ENCODE measurements around the gene SBK1. TPM values are rescaled to one million over a fixed set of nuclear protein-coding genes. Genes with fewer than 3 reads are reported as not detected.

Gene SBK1
- total and polyA plus RNA-seq, 4 donors: 0.90 to 2.7 (median 2.3) TPM

- ATAC-seq (ENCODE audit: insufficient read depth, low FRiP score) (no peak), DNase-seq (no peak)
- Histone ChIP-seq H3K4me1 (ENCODE audit: control insufficient read depth in 5 of 5, insufficient read depth in 5 of 5, low read length in 5 of 5) (peaks cover 0 to 2% (median 0%) of the 10 kb centered on the region in 5 donors), H3K36me3 (ENCODE audit: control insufficient read depth in 4 of 4, insufficient read depth in 4 of 4, low read length in 4 of 4) (no peaks in the 10 kb centered on the region), H3K9me3 (ENCODE audit: control insufficient read depth in 4 of 4, insufficient read depth in 3 of 4, low read length in 3 of 4) (no peaks in the 10 kb centered on the region), H3K27me3 (ENCODE audit: control insufficient read depth in 3 of 3, insufficient read depth in 3 of 3, low read length in 2 of 3) (no peaks in the 10 kb centered on the region), H3K27ac (ENCODE audit: low read depth in 1 of 2, low read length in 1 of 2) (no peak overlapping the region), H3K9ac (ENCODE audit: insufficient read depth in 1 of 2, low read length in 2 of 2) (no peak overlapping the region), H3K4me3 (no peak overlapping the region)
- 94 to 96% methylated on average over 11 of the region's 11 CpGs for WGBS, 2 donors
- no peak for TF ChIP-seq CTCF (IDR thresholded peaks at IDR 0.05; ENCODE audit: control extremely low read depth, extremely low read depth)
Measured at GRCh38 chr16:28310796-28311195, 18.5 kb downstream of the SBK1 start.

- 95 to 97% methylated on average over 4 of the region's 4 CpGs for WGBS, 2 donors
Measured at GRCh38 chr16:28311413-28311812, 19.1 kb downstream of the SBK1 start.

GRCh38 chr16:28311913-28312312 lies 19.6 kb downstream of the SBK1 start:
- WGBS, 2 donors: 90 to 91% methylated on average over 14 of the region's 14 CpGs
- Histone ChIP-seq H3K36me3 (ENCODE audit: control insufficient read depth in 4 of 4, insufficient read depth in 4 of 4, low read length in 4 of 4) (no peaks in the 10 kb centered on the region), H3K4me1 (ENCODE audit: control insufficient read depth in 5 of 5, insufficient read depth in 5 of 5, low read length in 5 of 5) (peaks cover 0 to 2% (median 0%) of the 10 kb centered on the region in 5 donors), H3K27ac (ENCODE audit: low read depth in 1 of 2, low read length in 1 of 2) (no peak overlapping the region), H3K27me3 (ENCODE audit: control insufficient read depth in 3 of 3, insufficient read depth in 3 of 3, low read length in 2 of 3) (no peaks in the 10 kb centered on the region), H3K9ac (ENCODE audit: insufficient read depth in 1 of 2, low read length in 2 of 2) (no peak overlapping the region), H3K4me3 (no peak overlapping the region), H3K9me3 (ENCODE audit: control insufficient read depth in 4 of 4, insufficient read depth in 3 of 4, low read length in 3 of 4) (no peaks in the 10 kb centered on the region)
- ATAC-seq (ENCODE audit: insufficient read depth, low FRiP score): no peak
- TF ChIP-seq CTCF (IDR thresholded peaks at IDR 0.05; ENCODE audit: control extremely low read depth, extremely low read depth): no peak
- no peak for DNase-seq

More at GRCh38 chr16:28311413-28311812, 19.1 kb downstream of the SBK1 start:
- no peak for TF ChIP-seq CTCF (IDR thresholded peaks at IDR 0.05; ENCODE audit: control extremely low read depth, extremely low read depth)
- Histone ChIP-seq H3K36me3 (ENCODE audit: control insufficient read depth in 4 of 4, insufficient read depth in 4 of 4, low read length in 4 of 4) (no peaks in the 10 kb centered on the region), H3K4me3 (no peak overlapping the region), H3K27me3 (ENCODE audit: control insufficient read depth in 3 of 3, insufficient read depth in 3 of 3, low read length in 2 of 3) (no peaks in the 10 kb centered on the region), H3K4me1 (ENCODE audit: control insufficient read depth in 5 of 5, insufficient read depth in 5 of 5, low read length in 5 of 5) (peaks cover 0 to 2% (median 0%) of the 10 kb centered on the region in 5 donors), H3K9ac (ENCODE audit: insufficient read depth in 1 of 2, low read length in 2 of 2) (no peak overlapping the region), H3K9me3 (ENCODE audit: control insufficient read depth in 4 of 4, insufficient read depth in 3 of 4, low read length in 3 of 4) (no peaks in the 10 kb centered on the region), H3K27ac (ENCODE audit: low read depth in 1 of 2, low read length in 1 of 2) (no peak overlapping the region)
- DNase-seq: no peak
- ATAC-seq (ENCODE audit: insufficient read depth, low FRiP score): no peak

GRCh38 chr16:28312327-28312726 lies 20.0 kb downstream of the SBK1 start:
- H3K4me1 ChIP-seq (ENCODE audit: control insufficient read depth in 5 of 5, insufficient read depth in 5 of 5, low read length in 5 of 5): peaks cover 0 to 2% (median 0%) of the 10 kb centered on the region in 5 donors
- H3K4me3 ChIP-seq: no peak overlapping the region
- no peaks in the 10 kb centered on the region for H3K27me3 ChIP-seq (ENCODE audit: control insufficient read depth in 3 of 3, insufficient read depth in 3 of 3, low read length in 2 of 3)
- H3K36me3 ChIP-seq (ENCODE audit: control insufficient read depth in 4 of 4, insufficient read depth in 4 of 4, low read length in 4 of 4): no peaks in the 10 kb centered on the region
- H3K9me3 ChIP-seq (ENCODE audit: control insufficient read depth in 4 of 4, insufficient read depth in 3 of 4, low read length in 3 of 4): no peaks in the 10 kb centered on the region
- ATAC-seq (ENCODE audit: insufficient read depth, low FRiP score) (no peak), DNase-seq (no peak)
- no peak overlapping the region for H3K9ac ChIP-seq (ENCODE audit: insufficient read depth in 1 of 2, low read length in 2 of 2)
- no peak overlapping the region for H3K27ac ChIP-seq (ENCODE audit: low read depth in 1 of 2, low read length in 1 of 2)
- 93 to 94% methylated on average over 10 of the region's 10 CpGs for whole genome bisulfite sequencing, 2 donors
- no peak for TF ChIP-seq CTCF (IDR thresholded peaks at IDR 0.05; ENCODE audit: control extremely low read depth, extremely low read depth)
